GM18508 (cell line): ENCODE measurements around the gene PROKR1.
A peak's percentile ranks its signal among the peaks of the same experiment; 100 is the strongest.
"Not testable (repeated sequence)": the region's sequence is repeated elsewhere in the genome, so short reads cannot be mapped to it uniquely, and the experiment has no call there.

ENCODE experiments used
- ATAC-seq: cut with Tn5 transposase; IDR thresholded peaks from one replicate; pipeline ENCODE4 v1.9.1; 2021; ENCODE audit warnings: moderate number of reproducible peaks; ENCODE audit not compliant: insufficient read depth, unreplicated experiment

Gene PROKR1

GRCh38 chr2:68653538-68653982 is 10.2 kb downstream of the PROKR1 start:
- peak; percentile 63 for ATAC-seq

GRCh38 chr2:68658266-68658665 is 14.9 kb downstream of the PROKR1 start:
- ATAC-seq = no peak

GRCh38 chr2:68659081-68659480 is 15.7 kb downstream of the PROKR1 start:
- ATAC-seq = no peak

GRCh38 chr2:68660658-68661057 is 17.3 kb downstream of the PROKR1 start:
- no peak for ATAC-seq

GRCh38 chr2:68662466-68662865 is 19.1 kb downstream of the PROKR1 start:
- no peak for ATAC-seq

- no peak for ATAC-seq
These were observed 20.2 kb downstream of the PROKR1 start for GRCh38 chr2:68663371-68664156.

- ATAC-seq = no peak
These were observed 24.0 kb downstream of the PROKR1 start for GRCh38 chr2:68667371-68667770.

GRCh38 chr2:68669651-68670050 is 26.3 kb downstream of the PROKR1 start:
- ATAC-seq = no peak

- ATAC-seq = no peak
These were observed 28.6 kb downstream of the PROKR1 start for GRCh38 chr2:68671961-68672360.

- no peak for ATAC-seq
These were observed 30.3 kb downstream of the PROKR1 start for GRCh38 chr2:68673631-68674030.

- ATAC-seq = no peak
These were observed 32.1 kb downstream of the PROKR1 start for GRCh38 chr2:68675470-68675869.

- not testable (repeated sequence) for ATAC-seq
These were observed 34.5 kb downstream of the PROKR1 start for GRCh38 chr2:68677837-68678236.

GRCh38 chr2:68679166-68679916 is 36.0 kb downstream of the PROKR1 start:
- not testable (repeated sequence) for ATAC-seq

GRCh38 chr2:68679917-68680267 is 36.5 kb downstream of the PROKR1 start:
- not testable (repeated sequence) for ATAC-seq

GRCh38 chr2:68684197-68684596 is 40.8 kb downstream of the PROKR1 start:
- ATAC-seq = no peak

- ATAC-seq = no peak
These were observed 42.8 kb downstream of the PROKR1 start for GRCh38 chr2:68686178-68686577.

GRCh38 chr2:68687018-68687417 is 43.6 kb downstream of the PROKR1 start:
- ATAC-seq = no peak

- ATAC-seq = peak; percentile 88
These were observed 46.5 kb downstream of the PROKR1 start for GRCh38 chr2:68689553-68690537.

GRCh38 chr2:68690851-68691250 is 47.5 kb downstream of the PROKR1 start:
- no peak for ATAC-seq

- no peak for ATAC-seq
These were observed 49.1 kb downstream of the PROKR1 start for GRCh38 chr2:68692511-68692910.
